Kidney (tissue), 14 donors: Measurements from ENCODE around the gene KREMEN2. TPM values are rescaled to one million over a fixed set of nuclear protein-coding genes. Genes with fewer than 3 reads are reported as not detected.

Source experiments
- DNase-seq, 5 donors: peaks; one replicate each; pipeline ENCODE4 v3.0.0-alpha.2; 2013 to 2020
- FAIRE-seq: peaks from 2 replicates; lab custom pipeline; 2012; peaks lifted over from hg19 to GRCh38; lab: Jason Lieb, UNC
- H3K27ac ChIP-seq, 2 donors: one replicate each; pipeline ENCODE4 v1.7.0; 2013; ENCODE audit warnings: low read depth in 2 of 2, low read length in 2 of 2, inconsistent platforms in 1 of 2
- H3K27me3 ChIP-seq: one replicate; pipeline ENCODE4 v1.7.1; 2013; ENCODE audit warnings: low read length, inconsistent platforms; ENCODE audit not compliant: control insufficient read depth, insufficient read depth
- H3K36me3 ChIP-seq, 3 donors: one replicate each; pipeline versions ENCODE4 v1.7.0 to v1.7.1; 2013; ENCODE audit warnings: low read length in 3 of 3, control low read depth in 1 of 3, inconsistent platforms in 1 of 3; ENCODE audit not compliant: insufficient read depth in 3 of 3, control insufficient read depth in 2 of 3
- H3K4me1 ChIP-seq, 3 donors: one replicate each; pipeline versions ENCODE4 v1.7.0 to v1.7.1; 2013; ENCODE audit warnings: low read length in 3 of 3, inconsistent platforms in 1 of 3, low read depth in 1 of 3; ENCODE audit not compliant: control insufficient read depth in 2 of 3, insufficient read depth in 2 of 3
- H3K4me3 ChIP-seq, 3 donors: one replicate each; pipeline versions ENCODE4 v1.7.0 to v1.8.1; 2013; ENCODE audit warnings: low read length in 3 of 3, control low read depth in 1 of 3, inconsistent platforms in 1 of 3
- H3K9ac ChIP-seq, 3 donors: one replicate each; pipeline versions ENCODE4 v1.7.0 to v1.7.1; 2013; ENCODE audit warnings: low read length in 3 of 3, control low read depth in 1 of 3, inconsistent platforms in 1 of 3
- H3K9me3 ChIP-seq, 3 donors: one replicate each; pipeline versions ENCODE4 v1.7.0 to v1.7.1; 2013; ENCODE audit warnings: low read length in 3 of 3, control low read depth in 1 of 3, inconsistent platforms in 1 of 3; ENCODE audit not compliant: control insufficient read depth in 2 of 3, insufficient read depth in 1 of 3
- intact Hi-C: fragments of 100-400 bp; cut with DNase I; formaldehyde crosslinking; loops from one replicate; pipeline ENCODE4 v1.11.1; 2022
- polyA plus RNA-seq: library from polyadenylated mRNA; stranded (reverse); fragments of 350-450 nt; fragmentation: Illumina TruSeq; extraction: RNeasy Lipid Tissue Mini Kit (QIAGEN cat#74804); gene quantifications from one replicate; pipeline ENCODE4 v1.2.3, GENCODE V29; 2014; ENCODE audit warnings: low read depth, low replicate concordance; ENCODE audit not compliant: insufficient read depth
- total RNA-seq: library from RNA; stranded (reverse); fragmentation: NEBNext Ultra II Directional; extraction: Animal tissue kit (Norgen Biotek cat#: 25700); gene quantifications from one replicate; pipeline ENCODE4 v1.2.1, GENCODE V29; 2021
- TF ChIP-seq, protein P1 (sequence below): IDR thresholded peaks from 3 replicates; pipeline ENCODE4 v1.5.1; 2012; ENCODE audit warnings: mild to moderate bottlenecking, moderate library complexity, borderline replicate concordance; ENCODE audit not compliant: insufficient read depth; ENCODE audit errors: extremely low read depth
- donor health status: control.
- donor health status: control.
- donor health status: control.
- donor health status: control.
- donor health status: control.
- donor health status: DM: yes; HTN: yes; CAD: no.
- donor health status: Normal renal cell carcinoma (clear cell type).

KREMEN2 gene
- total and polyA plus RNA-seq, 2 donors from 2014 or later = not detected

DNA sequence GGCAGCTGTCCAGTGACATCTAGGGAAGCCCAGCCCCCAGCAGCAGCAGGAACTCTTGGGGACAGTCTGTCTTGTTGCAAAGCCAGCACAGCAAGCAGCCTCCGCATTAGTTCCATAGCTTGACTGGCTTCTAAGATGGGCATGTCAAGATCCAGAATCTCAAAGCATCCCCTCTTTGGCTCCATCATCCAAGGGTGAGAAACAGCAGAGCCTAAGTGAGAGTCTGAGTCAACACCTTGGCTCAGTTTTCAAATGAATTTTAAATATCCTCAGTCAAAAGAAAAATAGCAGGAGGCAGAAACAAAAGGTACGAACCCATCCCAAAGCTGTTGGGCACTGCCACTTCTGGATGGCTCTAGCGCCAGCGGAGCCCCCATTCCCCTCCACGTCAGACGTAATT lies 50.9 kb downstream of the KREMEN2 start:
- TF ChIP-seq, protein P1, sequence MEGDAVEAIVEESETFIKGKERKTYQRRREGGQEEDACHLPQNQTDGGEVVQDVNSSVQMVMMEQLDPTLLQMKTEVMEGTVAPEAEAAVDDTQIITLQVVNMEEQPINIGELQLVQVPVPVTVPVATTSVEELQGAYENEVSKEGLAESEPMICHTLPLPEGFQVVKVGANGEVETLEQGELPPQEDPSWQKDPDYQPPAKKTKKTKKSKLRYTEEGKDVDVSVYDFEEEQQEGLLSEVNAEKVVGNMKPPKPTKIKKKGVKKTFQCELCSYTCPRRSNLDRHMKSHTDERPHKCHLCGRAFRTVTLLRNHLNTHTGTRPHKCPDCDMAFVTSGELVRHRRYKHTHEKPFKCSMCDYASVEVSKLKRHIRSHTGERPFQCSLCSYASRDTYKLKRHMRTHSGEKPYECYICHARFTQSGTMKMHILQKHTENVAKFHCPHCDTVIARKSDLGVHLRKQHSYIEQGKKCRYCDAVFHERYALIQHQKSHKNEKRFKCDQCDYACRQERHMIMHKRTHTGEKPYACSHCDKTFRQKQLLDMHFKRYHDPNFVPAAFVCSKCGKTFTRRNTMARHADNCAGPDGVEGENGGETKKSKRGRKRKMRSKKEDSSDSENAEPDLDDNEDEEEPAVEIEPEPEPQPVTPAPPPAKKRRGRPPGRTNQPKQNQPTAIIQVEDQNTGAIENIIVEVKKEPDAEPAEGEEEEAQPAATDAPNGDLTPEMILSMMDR = no peak
- DNase-seq (no peak), FAIRE-seq (no peak)
- Histone ChIP-seq H3K36me3 (no peaks in the 10 kb centered on the region), H3K9ac (no peak overlapping the region), H3K27me3 (peaks cover 7% of the 10 kb centered on the region), H3K4me1 (peaks cover 0 to 6% (median 0%) of the 10 kb centered on the region in 3 donors), H3K4me3 (no peak overlapping the region), H3K27ac (no peak overlapping the region), H3K9me3 (no peaks in the 10 kb centered on the region)
- intact Hi-C loops = no loop called here

DNA sequence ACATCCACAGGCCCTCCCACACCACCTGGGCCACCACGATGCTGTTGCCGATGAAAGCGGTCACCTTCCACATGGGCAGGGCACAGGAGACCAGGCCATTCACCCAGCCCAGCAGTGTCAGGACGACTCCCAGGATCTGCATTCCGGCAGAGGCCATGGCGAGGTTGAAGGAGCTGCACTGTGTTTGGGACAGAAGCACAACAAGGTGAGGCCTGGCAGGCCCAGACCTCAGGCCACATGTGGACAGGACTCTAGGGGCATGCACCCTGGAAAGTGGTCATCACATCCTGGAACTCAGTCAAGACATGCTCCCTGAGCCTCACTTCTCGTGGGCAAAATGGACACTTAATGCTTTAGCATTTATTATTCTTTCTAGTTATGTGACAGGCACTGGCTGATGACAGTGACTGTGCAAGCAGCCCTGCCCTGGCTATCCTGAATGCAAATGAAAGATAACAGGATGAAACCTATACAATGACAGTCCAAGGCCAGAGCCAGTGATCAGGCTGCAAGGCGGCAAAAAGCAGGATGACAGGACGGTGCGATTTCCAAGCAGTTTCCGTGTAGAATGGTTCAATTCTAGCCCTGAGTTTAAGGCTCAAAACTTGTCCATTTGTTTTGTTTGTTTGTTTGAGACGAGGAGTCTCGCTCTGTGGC lies 51.9 kb downstream of the KREMEN2 start:
- no peaks in the 10 kb centered on the region for H3K36me3 ChIP-seq
- TF ChIP-seq, protein P1 = no peak
- DNase-seq (no peak), FAIRE-seq (no peak)
- no peak overlapping the region for H3K9ac ChIP-seq
- no peak overlapping the region for H3K4me3 ChIP-seq
- peaks cover 7% of the 10 kb centered on the region for H3K27me3 ChIP-seq
- no peak overlapping the region for H3K27ac ChIP-seq
- H3K4me1 ChIP-seq = peaks cover 0 to 6% (median 5%) of the 10 kb centered on the region in 3 donors
- no peaks in the 10 kb centered on the region for H3K9me3 ChIP-seq
- intact Hi-C loops = no loop called here

DNA sequence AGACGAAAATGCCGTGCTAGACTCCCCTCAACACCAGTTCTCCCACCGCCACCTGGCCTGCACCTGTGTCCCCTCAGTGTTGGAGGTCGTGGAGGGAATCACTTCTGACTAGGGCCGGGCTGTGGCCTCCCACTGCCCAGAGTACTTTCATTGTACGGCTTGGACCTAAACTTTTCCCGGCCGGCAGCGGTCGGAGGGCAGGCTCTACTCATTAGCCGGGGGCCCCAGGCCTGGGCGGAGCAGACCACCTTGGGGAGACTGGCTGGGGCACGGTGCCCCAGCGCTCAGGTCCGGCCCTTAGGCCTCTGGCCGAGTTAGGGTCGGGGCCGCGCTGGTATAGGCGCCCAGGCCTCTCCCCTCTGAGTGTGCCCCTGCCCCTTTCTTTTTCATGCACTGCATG lies 53.3 kb downstream of the KREMEN2 start:
- TF ChIP-seq, protein P1 = no peak
- DNase-seq (no peak), FAIRE-seq (no peak)
- peaks cover 4% of the 10 kb centered on the region for H3K27me3 ChIP-seq
- no peak overlapping the region for H3K9ac ChIP-seq
- H3K9me3 ChIP-seq = no peaks in the 10 kb centered on the region
- intact Hi-C loops = no loop called here
- H3K4me3 ChIP-seq = no peak overlapping the region
- H3K36me3 ChIP-seq = no peaks in the 10 kb centered on the region
- H3K4me1 ChIP-seq = peaks cover 0 to 13% (median 12%) of the 10 kb centered on the region in 3 donors
- no peak overlapping the region for H3K27ac ChIP-seq

Other genes starting within 250 kb of the KREMEN2 start
- gene PRSS27, start 244.1 kb upstream of the KREMEN2 start, total RNA-seq = 2.1 TPM
- gene PRSS27, start 244.1 kb upstream of the KREMEN2 start, polyA plus RNA-seq = 0.41 TPM
- gene SRRM2, start 211.6 kb upstream of the KREMEN2 start, total RNA-seq = 621 TPM
- 386 TPM for gene SRRM2, start 211.6 kb upstream of the KREMEN2 start, polyA plus RNA-seq
- 226 TPM for gene ELOB, start 187.0 kb upstream of the KREMEN2 start, total RNA-seq
- gene ELOB, start 187.0 kb upstream of the KREMEN2 start, polyA plus RNA-seq = 836 TPM
- not detected for gene PRSS33, start 176.7 kb upstream of the KREMEN2 start, total RNA-seq
- gene PRSS33, start 176.7 kb upstream of the KREMEN2 start, polyA plus RNA-seq = not detected
- gene PRSS41, start 165.8 kb upstream of the KREMEN2 start, total RNA-seq = not detected
- not detected for gene PRSS41, start 165.8 kb upstream of the KREMEN2 start, polyA plus RNA-seq
- 0.54 TPM for gene PRSS21, start 147.0 kb upstream of the KREMEN2 start, total RNA-seq
- gene PRSS21, start 147.0 kb upstream of the KREMEN2 start, polyA plus RNA-seq = not detected
- 0.98 TPM for gene ZG16B, start 134.0 kb upstream of the KREMEN2 start, total RNA-seq
- gene ZG16B, start 134.0 kb upstream of the KREMEN2 start, polyA plus RNA-seq = 0.69 TPM
- gene PRSS22, start 106.1 kb upstream of the KREMEN2 start, total RNA-seq = 30.8 TPM
- 11.0 TPM for gene PRSS22, start 106.1 kb upstream of the KREMEN2 start, polyA plus RNA-seq
- gene FLYWCH2, start 81.1 kb upstream of the KREMEN2 start, total RNA-seq = 31.3 TPM
- 52.5 TPM for gene FLYWCH2, start 81.1 kb upstream of the KREMEN2 start, polyA plus RNA-seq
- gene FLYWCH1, start 52.3 kb upstream of the KREMEN2 start, total RNA-seq = 36.8 TPM
- 24.5 TPM for gene FLYWCH1, start 52.3 kb upstream of the KREMEN2 start, polyA plus RNA-seq
- 5.9 TPM for gene PAQR4, start 5.1 kb downstream of the KREMEN2 start, total RNA-seq
- gene PAQR4, start 5.1 kb downstream of the KREMEN2 start, polyA plus RNA-seq = 3.5 TPM
- gene PKMYT1, start 16.2 kb downstream of the KREMEN2 start, total RNA-seq = 2.2 TPM
- 0.97 TPM for gene PKMYT1, start 16.2 kb downstream of the KREMEN2 start, polyA plus RNA-seq
- 0.60 TPM for gene CLDN9, start 48.6 kb downstream of the KREMEN2 start, total RNA-seq
- gene CLDN9, start 48.6 kb downstream of the KREMEN2 start, polyA plus RNA-seq = not detected
- gene CLDN6, start 53.9 kb downstream of the KREMEN2 start, total RNA-seq = 0.47 TPM
- gene CLDN6, start 53.9 kb downstream of the KREMEN2 start, polyA plus RNA-seq = not detected
- gene TNFRSF12A, start 56.1 kb downstream of the KREMEN2 start, total RNA-seq = 114 TPM
- 87.3 TPM for gene TNFRSF12A, start 56.1 kb downstream of the KREMEN2 start, polyA plus RNA-seq
- 61.3 TPM for gene HCFC1R1, start 59.7 kb downstream of the KREMEN2 start, total RNA-seq
- gene HCFC1R1, start 59.7 kb downstream of the KREMEN2 start, polyA plus RNA-seq = 332 TPM
- 26.1 TPM for gene THOC6, start 59.8 kb downstream of the KREMEN2 start, total RNA-seq
- gene THOC6, start 59.8 kb downstream of the KREMEN2 start, polyA plus RNA-seq = 21.2 TPM
- gene BICDL2, start 72.7 kb downstream of the KREMEN2 start, total RNA-seq = 12.1 TPM
- gene BICDL2, start 72.7 kb downstream of the KREMEN2 start, polyA plus RNA-seq = 2.9 TPM
- gene MMP25, start 82.3 kb downstream of the KREMEN2 start, total RNA-seq = 1.7 TPM
- 0.65 TPM for gene MMP25, start 82.3 kb downstream of the KREMEN2 start, polyA plus RNA-seq
- gene IL32, start 101.4 kb downstream of the KREMEN2 start, total RNA-seq = 181 TPM
- 495 TPM for gene IL32, start 101.4 kb downstream of the KREMEN2 start, polyA plus RNA-seq
- gene ZSCAN10, start 135.0 kb downstream of the KREMEN2 start, total RNA-seq = not detected
- not detected for gene ZSCAN10, start 135.0 kb downstream of the KREMEN2 start, polyA plus RNA-seq
- 12.7 TPM for gene ZNF205, start 148.3 kb downstream of the KREMEN2 start, total RNA-seq
- 14.1 TPM for gene ZNF205, start 148.3 kb downstream of the KREMEN2 start, polyA plus RNA-seq
- gene ZNF213, start 170.8 kb downstream of the KREMEN2 start, total RNA-seq = 12.5 TPM
- gene ZNF213, start 170.8 kb downstream of the KREMEN2 start, polyA plus RNA-seq = 5.6 TPM
- not detected for gene OR1F1, start 223.9 kb downstream of the KREMEN2 start, total RNA-seq
- gene OR1F1, start 223.9 kb downstream of the KREMEN2 start, polyA plus RNA-seq = not detected